Epithelial cell of prostate (primary cell): ENCODE measurements around the gene ARID4B.

Source experiments
- DNase-seq: peaks from one replicate; pipeline ENCODE4 v3.0.0-alpha.2; 2011; ENCODE audit warnings: low read depth, low spot score
- H3K27ac ChIP-seq: fragments of 450-650 bp; 2 replicates; pipeline ENCODE4 v1.5.1; 2017; ENCODE audit warnings: mild to moderate bottlenecking

ARID4B gene

DNA sequence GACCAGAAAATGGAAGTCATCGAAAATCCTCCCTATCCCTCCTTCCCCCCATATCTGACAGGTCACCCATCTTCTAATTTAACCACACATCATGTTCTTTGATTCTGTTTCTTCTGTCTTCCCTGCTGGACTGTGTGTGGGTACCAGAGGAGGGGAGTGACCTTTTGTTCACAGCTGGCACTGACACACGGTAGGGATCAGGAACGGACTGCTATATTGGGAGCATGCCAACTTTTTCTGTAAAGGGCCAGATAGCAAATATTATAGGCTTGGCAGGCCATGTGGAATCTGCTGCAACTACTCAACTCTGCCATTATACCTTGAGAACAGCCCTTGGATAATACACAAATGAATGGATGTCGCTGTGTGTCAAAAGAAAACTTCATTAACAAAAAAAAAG, 191.9 kb downstream of the ARID4B start:
- no peak overlapping the region for H3K27ac ChIP-seq

DNA sequence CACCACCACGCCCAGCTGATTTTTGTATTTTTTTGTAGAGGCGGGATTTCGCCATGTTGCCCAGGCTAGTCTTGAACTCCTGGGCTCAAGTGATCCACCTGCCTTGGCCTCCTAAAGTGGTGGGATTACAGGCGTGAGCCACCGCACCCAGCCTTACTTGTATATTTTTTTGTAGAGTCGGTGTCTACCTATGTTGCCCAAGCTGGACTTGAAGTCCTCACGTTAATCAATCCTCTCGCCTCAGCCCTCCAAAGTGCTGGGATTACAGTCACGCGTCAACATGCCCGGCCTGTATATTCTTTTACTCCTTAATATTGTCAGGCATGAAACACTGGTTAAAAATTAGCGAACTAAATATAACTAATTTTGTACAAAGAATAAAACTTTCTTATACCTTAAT, 193.8 kb downstream of the ARID4B start:
- H3K27ac ChIP-seq = no peak overlapping the region
- DNase-seq = no peak

More for the DNA sequence above, 191.9 kb downstream of the ARID4B start:
- DNase-seq = no peak

GRCh38 chr1:235133086-235133485, 194.9 kb downstream of the ARID4B start:
- H3K27ac ChIP-seq = no peak overlapping the region
- no peak for DNase-seq

- no peak for DNase-seq
- no peak overlapping the region for H3K27ac ChIP-seq
Measured at GRCh38 chr1:235131961-235132360, 196.0 kb downstream of the ARID4B start.

GRCh38 chr1:235130766-235131270, 197.2 kb downstream of the ARID4B start:
- DNase-seq = no peak
- no peak overlapping the region for H3K27ac ChIP-seq

DNA sequence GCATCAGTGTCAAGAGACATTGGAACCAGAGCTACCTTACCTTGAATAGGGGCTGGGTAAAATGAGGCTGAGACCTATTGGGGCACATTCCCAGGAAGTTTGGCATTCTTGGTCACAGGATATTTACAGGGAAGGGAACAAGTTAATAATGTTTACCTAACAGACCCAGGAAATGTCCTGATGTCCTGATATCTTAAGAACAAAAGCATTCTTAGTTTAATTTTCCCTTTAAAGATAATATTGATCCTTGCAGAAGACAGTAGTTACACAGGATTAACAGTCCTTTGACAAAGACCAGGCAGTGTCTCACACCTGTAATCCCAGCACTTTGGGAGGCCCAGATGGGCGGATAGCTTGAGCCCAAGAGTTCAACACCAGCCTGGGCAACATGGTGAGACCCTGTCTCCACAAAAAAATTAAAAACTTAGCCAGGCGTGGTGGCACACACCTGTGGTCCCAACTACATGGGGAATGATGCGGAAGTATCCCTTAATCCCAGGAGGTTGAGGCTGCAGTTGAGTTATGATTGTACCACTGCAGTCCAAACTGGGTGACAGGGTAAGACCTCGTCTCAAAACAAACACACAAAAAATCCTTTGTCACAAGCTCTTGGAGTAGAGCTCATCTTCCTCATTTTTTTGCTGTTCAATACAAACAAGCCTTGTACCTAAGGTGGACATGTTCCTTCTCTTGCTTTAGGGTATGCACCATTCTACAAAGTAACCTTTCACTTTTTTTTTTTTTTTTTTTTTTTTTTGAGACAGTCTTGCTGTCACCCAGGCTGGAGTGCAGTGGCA, 198.0 kb downstream of the ARID4B start:
- peak overlapping the region; percentile 70 for H3K27ac ChIP-seq
- DNase-seq = no peak

GRCh38 chr1:235128456-235129328, 199.3 kb downstream of the ARID4B start, which contains the start of gene TOMM20:
TSS of gene TOMM20 (minus strand) at chr1:235128837. CDS start at chr1:235128715, 122 bp downstream.
- DNase-seq = peak; percentile 80
- H3K27ac ChIP-seq = peak within 1 kb of the TSS; percentile 70

DNA sequence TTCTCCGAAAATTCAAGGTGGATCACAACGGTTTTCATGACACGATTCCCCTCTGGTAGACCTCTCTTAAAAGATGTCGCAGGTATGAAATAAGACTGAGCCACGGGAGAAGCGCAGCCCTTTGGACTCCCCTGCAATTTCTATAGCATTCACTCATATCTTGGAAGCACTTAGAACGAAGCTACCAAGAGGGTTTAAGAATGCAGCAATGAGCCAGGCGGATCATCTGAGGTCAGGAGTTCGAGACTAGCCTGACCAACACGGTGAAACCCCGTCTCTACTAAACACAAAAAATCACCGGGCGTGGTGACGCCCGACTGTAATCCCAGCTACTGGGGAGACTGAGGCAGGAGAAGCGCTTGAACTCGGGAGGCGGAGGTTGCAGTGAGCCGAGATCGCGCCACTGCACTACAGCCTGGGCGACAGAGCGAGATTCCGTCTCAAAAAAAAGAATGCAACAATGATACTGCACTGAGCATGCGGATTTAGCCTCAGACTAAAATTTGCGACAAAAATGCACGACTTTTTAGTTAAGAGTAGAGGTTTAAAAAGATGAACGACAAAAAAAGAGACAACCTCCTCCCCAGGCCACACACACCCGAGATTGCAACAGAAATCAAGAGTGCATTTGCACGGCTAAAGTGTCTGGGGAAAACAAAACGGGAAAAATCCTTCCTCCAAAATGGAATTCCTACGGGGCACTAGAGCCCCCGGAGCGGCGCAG, 200.1 kb downstream of the ARID4B start:
- H3K27ac ChIP-seq = peak overlapping the region; percentile 70
- no peak for DNase-seq

GRCh38 chr1:235127203-235127602, 200.8 kb downstream of the ARID4B start:
- H3K27ac ChIP-seq = peak overlapping the region; percentile 70
- DNase-seq = no peak

GRCh38 chr1:235124665-235125064, 203.3 kb downstream of the ARID4B start:
- DNase-seq = no peak
- H3K27ac ChIP-seq = no peak overlapping the region

DNA sequence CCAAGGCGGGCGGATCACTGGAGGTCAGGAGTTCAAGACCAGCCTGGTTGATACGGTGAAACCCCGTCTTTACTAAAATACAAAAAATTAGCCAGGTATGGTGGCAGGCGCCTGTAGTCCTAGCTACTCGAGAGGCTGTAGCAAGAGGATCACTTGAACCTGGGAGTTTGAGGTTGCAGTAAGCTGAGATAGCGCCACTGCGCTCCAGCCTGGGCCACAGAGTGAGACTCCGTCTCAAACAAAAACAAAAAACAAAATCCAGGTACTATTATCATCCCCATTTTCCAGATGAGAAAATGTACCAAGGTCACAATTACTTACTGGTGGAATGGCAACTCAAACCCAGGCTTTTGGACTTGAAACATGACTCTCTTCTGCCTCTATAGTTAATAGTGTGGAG, 203.9 kb downstream of the ARID4B start:
- no peak for DNase-seq
- H3K27ac ChIP-seq = no peak overlapping the region

DNA sequence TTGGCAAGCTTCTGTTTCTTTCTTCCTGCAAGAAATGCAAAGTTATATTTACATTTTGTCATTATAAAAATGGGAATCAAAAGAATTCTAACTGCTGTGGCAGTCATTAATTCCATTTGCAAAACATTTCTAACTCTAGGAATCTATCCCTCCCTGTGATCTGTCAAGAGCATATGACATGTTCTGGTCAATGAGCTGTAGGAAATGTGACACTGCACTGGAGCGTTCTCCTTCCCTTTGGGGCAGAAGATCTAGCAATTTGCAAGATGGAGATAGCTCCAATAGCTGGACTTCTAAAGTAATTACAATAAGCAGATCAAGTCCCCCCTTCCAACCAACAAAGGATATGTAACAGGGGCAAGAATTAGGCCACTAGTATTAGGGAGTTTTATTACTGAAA, 205.6 kb downstream of the ARID4B start:
- DNase-seq = no peak
- peak overlapping the region; percentile 4 for H3K27ac ChIP-seq
